GM12874 (cell line): ENCODE data around the gene AP1S1.

Source experiments
- TF ChIP-seq, protein P1 (sequence below): IDR thresholded peaks from 2 replicates; pipeline ENCODE4 v1.5.1; 2011; ENCODE audit warnings: low read depth, mild to moderate bottlenecking, control low read depth, low read length, moderate library complexity; ENCODE audit not compliant: insufficient read depth

The AP1S1 gene

DNA sequence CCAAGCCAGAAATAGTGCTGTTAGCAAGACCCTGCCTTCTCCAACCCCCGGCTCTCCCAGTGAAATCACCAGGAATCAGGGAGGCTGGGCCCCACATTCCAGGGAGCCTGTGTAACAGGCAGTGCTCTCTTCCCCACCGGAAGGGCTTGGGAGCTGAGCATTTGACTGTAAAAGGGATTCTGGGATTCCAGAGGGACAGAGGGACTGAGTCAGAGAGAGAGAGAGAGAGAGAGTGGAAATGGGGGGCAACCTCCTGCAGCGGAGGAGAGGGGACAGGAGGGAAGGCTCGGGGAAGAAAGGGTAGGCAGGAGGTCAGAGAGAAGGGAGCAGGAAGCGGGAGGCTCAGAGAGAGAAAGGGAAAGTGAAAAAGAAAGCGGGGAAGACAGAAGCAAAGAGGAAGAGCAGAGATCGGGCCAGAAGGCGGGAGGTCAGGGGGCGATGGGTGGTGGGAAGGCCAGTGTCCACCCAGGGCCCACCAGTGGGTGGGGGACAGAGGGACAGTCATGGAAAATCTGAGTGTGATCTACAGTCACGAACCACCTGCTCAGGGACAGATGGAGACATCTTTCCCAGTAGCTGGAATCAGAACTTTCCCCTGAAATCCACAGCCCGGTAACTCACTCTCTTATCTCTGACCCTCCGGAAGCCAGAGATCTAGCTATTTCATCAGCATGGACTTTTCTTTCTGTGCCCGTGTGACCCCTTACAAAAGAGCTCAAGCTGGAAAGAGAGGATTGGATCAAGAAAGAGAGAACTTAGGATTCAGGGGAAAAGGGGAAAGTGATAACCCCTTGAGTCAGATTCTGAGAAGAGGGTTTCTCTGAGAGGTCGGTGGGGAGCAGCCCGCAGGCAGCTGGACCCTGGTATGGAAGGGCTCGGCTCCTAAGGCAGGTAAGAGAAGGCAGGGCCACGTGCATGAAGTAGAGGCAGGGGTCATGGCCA is 32.0 kb upstream of the AP1S1 start:
- TF ChIP-seq, protein P1, sequence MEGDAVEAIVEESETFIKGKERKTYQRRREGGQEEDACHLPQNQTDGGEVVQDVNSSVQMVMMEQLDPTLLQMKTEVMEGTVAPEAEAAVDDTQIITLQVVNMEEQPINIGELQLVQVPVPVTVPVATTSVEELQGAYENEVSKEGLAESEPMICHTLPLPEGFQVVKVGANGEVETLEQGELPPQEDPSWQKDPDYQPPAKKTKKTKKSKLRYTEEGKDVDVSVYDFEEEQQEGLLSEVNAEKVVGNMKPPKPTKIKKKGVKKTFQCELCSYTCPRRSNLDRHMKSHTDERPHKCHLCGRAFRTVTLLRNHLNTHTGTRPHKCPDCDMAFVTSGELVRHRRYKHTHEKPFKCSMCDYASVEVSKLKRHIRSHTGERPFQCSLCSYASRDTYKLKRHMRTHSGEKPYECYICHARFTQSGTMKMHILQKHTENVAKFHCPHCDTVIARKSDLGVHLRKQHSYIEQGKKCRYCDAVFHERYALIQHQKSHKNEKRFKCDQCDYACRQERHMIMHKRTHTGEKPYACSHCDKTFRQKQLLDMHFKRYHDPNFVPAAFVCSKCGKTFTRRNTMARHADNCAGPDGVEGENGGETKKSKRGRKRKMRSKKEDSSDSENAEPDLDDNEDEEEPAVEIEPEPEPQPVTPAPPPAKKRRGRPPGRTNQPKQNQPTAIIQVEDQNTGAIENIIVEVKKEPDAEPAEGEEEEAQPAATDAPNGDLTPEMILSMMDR: no peak

DNA sequence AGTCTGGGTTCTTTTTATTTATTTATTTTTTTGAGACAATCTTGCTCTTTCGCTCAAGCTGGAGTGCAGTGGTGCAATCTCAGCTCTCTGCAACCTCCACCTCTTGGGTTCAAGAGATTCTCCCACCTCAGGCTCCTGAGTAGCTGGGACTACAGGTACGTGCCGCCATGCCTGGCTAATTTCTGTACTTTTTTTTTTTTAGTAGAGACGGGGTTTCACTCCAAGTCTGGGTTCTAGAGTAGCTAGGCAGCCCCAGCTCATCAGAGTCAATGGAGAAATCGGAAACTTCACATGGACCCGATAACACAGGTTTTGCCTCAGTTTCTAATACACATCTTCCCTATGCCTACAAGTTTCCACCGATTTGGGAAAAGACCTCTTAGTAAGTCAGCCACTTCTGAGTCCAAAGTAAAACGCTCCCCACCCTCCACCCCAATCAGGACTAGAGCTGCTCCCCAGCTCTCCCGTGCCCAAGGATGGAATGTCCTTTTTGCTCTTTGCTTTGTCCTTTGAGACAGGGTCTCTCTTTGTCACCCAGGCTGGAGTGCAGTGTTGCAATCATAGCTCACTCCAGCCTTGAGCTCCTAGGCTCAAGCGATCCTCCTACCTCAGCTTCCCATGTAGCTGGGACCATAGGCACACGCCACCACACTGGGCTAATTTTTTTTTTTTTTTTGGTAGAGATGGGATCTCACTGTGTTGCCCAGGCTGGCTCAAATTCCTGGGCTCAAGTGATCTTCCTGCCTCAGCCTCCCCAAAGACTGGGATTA is 31.2 kb upstream of the AP1S1 start:
- TF ChIP-seq, protein P1: no peak

DNA sequence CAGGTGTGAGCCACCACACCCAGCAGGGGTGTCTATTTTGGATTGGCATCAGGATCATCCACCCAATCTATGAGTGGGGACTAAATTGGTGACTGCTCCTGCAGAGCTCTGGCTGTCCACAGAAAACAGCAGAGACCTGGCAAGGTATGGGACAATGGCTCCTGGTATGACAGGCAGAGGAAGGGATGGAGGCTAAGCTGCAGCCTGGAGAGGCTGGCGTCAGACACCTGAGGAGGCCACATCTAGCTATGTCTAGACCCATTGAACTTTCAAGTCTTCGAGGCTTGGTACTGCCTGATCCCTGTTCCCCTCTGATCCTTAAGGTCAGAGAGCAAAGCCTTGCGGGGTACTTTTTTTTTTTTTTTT is 30.6 kb upstream of the AP1S1 start:
- TF ChIP-seq, protein P1: no peak

DNA sequence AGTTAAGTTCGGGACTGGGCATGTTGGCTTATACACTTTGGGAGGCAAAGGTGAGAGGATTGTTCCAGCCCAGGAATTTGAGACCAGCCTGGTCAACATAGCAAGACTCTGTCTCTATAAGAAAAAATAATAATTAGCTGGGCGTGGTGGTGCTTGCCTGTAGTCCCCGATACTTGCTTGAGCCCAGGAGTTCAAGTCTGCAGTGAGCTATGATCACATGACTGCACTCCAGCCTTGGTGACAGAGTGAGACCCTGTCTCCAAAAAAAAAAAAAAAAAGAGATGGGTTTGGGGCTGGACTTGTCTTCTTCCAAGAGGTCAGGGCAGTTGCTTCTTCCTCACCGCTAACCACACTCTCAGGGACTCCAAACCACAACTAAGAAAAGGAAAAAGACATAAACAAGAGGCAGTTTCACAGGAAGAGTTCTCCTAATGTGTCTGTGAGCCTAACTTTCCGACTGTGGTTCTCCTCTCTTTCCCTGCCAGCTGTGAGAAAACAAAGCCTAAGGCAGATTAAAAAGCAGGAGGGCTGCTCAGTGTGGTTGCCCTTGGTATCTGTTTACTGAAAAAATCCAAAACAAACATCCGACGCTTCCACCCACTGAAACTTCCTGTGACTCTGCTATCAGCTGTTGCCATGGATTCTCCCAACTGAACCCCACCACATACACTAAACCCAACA is 29.8 kb upstream of the AP1S1 start:
- TF ChIP-seq, protein P1: no peak

DNA sequence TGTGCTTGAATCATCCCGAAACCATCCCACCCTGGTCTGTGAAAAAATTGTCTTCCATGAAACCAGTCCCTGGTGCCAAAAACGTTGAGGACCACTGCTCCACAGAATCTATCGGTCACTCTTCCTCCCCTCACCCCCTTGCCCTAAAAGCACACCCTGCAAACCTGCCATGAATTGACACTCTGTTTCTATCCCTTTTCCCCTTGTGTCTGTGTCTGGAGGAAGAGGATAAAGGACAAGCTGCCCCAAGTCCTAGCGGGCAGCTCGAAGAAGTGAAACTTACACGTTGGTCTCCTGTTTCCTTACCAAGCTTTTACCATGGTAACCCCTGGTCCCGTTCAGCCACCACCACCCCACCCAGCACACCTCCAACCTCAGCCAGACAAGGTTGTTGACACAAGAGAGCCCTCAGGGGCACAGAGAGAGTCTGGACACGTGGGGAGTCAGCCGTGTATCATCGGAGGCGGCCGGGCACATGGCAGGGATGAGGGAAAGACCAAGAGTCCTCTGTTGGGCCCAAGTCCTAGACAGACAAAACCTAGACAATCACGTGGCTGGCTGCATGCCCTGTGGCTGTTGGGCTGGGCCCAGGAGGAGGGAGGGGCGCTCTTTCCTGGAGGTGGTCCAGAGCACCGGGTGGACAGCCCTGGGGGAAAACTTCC is 28.2 kb upstream of the AP1S1 start:
- TF ChIP-seq, protein P1: no peak

DNA sequence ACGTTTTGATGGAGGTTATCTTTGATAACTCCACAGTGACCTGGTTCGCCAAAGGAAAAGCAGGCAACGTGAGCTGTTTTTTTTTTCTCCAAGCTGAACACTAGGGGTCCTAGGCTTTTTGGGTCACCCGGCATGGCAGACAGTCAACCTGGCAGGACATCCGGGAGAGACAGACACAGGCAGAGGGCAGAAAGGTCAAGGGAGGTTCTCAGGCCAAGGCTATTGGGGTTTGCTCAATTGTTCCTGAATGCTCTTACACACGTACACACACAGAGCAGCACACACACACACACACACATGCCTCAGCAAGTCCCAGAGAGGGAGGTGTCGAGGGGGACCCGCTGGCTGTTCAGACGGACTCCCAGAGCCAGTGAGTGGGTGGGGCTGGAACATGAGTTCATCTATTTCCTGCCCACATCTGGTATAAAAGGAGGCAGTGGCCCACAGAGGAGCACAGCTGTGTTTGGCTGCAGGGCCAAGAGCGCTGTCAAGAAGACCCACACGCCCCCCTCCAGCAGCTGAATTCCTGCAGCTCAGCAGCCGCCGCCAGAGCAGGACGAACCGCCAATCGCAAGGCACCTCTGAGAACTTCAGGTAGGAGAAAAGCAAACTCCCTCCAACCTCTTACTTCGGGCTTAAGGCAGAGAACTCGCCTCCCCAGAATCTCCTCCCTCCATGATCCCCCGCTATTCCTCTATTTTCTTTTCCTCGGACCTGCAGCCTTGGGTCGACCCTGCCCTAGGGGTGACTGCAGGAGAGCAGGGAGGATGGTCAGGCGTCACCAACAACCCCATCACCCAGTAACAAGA is 27.4 kb upstream of the AP1S1 start, which contains the start of gene SERPINE1:
SERPINE1 (plus strand) TSS at position 454 of the 809 bp plus-strand sequence. CDS start 1,290 bp downstream, outside the sequence.
- TF ChIP-seq, protein P1: peak; percentile 31; the same call in 1 of the 2 replicates
